ENCODE measurements around the gene TOR2A.

Gene TOR2A

DNA sequence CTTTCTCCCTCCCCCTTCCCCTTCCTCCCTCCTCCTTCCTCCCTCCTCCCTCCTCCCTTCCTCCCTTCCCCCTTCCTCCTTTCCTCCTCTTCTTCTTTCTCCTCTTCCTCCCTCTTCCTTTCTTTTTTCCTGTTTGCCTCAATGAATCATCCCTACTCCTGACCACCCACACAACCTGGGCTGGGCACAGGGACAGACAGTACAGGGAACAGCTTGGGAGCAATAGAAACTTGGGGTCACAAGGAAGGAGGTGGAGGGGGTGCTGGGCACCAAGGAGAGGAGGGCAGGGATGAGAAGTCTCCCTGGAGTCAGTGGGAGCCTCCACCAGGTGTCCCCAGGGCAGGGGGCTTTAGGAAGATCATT, 14.2 kb downstream of the TOR2A start:
- DNase-seq, result no peak

DNA sequence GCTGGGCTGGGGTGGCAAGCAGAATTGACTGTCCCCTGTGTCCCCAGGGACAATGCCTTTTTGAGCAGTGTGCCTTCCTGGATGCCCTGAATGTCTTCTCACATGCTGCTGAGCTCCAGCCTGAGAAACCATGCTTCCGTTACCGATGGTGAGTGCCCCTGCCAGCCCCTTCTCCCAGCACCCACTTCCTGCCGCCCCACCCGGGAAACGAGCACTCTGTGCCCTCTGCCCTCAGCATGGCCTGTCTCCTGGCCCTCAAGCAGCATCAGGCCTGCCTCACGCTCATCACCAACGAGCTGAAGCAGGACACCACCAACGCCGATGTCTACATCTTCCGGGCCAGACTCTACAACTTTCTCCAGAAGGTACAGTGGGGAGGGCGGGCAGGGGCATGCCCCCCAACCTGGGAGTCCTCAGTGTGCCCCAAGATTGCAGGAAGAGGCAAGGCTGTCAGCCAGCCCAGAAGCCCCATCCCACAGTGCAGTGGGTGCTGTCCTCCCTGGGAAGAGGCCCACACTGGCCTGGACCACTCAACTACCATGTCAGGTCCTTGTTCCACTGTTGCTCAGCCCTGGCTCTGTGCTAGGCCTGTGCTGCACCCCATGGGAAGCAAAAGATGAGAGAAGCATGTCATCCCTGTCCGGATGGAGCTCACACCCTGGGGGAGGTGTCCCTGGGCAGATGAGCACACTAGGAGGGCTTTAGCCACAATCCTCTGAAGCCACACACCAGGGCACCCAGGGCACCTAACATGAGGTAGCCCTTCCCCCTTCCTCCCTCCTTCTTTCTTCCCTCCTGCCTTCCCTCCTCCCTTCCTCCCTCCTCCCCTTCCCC, 14.8 kb downstream of the TOR2A start:
- DNase-seq, result peak in 1 of 56 donors; percentile 29

- peak in 4 of 56 donors; percentile 6 to 36 (median 24) for DNase-seq
Measured at GRCh38 chr9:127717766-127718165, 17.3 kb downstream of the TOR2A start.

DNA sequence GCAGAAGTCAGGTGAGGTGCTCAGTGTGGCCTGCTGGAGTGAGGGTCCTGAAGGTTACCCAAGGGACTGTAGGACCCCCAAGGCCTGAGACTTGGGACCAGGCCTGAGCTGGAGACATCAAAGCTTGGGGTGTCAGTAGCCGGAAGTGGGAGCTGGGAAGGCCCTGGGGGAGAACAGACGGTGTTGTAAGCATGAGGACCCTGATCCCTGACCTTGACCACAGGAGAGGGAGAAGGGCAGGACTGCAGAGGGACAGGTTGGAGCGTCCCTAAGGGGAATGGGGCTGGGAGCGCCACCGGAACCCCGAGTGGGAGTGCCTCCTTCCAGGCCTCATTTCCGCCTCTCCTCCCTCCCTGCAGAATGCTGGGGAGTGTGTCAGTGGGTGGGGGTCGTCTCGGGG, 18.7 kb downstream of the TOR2A start:
- DNase-seq, result no peak

DNA sequence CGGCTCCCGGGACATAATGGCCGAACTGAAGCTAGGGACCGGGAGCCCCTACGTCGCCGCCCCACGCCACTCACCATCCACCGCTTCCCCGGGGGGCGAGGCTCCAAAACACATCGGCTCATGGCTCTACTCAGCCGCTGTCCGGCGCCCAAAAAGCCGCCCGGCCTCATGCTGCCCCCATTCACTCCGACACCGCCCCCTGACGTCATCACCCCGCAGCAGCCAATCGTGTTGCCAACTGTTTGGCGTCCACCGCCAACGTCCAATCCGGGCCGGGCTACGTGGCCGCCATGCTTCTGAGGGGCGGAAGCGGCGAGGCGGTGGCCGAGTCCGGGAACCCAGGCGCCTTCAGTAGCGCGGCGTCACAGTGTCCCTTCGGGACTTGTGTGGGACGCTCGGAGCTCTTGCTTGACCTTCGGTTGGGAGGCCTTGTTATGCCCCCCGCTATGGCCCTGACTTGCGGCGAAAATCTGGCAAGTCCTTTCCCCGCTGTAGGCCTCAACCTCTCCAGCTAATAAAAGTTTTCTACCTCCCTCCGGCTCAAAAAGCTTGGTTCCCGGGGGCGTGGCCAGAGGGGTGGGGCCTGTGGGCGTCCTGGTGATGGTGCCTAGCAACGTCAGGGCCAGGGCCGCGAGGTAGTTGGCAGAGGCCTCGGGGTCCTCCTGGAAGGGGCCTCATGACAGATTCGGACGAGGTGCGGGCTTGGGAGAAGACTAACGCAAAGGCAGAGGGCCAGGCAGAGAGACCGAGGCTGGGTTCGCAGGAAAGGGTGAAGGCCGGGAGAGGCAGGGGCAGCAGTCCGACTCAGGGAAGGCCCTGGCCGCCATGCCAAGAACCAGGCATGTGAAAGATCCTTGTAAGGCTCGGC, 19.4 kb downstream of the TOR2A start, which contains the start of the genes PTRH1 and TTC16:
Gene PTRH1, minus strand, starts transcription at position 194 of the 868 bp plus-strand sequence. Its CDS starts 24 bp downstream, at position 170.
Gene TTC16, plus strand, starts transcription at position 610 of the 868 bp plus-strand sequence. Its CDS starts 67 bp downstream, at position 677.
- peak; percentile 52 to 98 (median 94) for DNase-seq

DNA sequence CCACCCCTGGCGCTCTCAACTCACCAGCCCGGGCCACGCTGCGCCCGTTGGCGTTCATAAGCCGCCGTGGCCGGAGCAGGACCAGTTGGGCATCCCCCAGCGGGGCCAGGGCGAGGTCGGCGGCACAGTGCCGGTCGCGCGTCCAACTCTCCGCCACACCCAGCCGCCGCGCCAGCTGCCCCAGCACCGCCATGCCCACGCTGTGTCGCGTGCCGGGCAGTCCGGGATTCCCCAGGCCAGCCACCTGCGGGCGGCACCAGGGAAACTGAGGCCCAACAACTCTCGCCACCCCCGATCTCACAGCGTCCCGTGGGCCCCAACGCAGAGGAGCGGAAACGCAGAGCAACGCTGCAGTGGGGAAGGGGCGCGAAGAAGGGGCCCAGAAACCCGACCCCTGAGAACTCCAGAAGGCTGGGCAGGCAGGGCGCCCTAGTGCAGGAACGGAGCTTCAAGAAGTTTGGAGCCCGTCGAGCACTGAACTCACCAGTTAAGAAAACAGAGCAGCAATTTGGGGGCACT, 20.1 kb downstream of the TOR2A start:
- peak in 1 of 56 donors; percentile 26 for DNase-seq

- DNase-seq, result no peak
Measured at GRCh38 chr9:127714020-127714750, 20.9 kb downstream of the TOR2A start.

- DNase-seq, result no peak
Measured at GRCh38 chr9:127712867-127713266, 22.2 kb downstream of the TOR2A start.

- no peak for DNase-seq
Measured at GRCh38 chr9:127712371-127712770, 22.7 kb downstream of the TOR2A start.

GRCh38 chr9:127711831-127712274, 23.2 kb downstream of the TOR2A start:
- DNase-seq, result no peak

DNA sequence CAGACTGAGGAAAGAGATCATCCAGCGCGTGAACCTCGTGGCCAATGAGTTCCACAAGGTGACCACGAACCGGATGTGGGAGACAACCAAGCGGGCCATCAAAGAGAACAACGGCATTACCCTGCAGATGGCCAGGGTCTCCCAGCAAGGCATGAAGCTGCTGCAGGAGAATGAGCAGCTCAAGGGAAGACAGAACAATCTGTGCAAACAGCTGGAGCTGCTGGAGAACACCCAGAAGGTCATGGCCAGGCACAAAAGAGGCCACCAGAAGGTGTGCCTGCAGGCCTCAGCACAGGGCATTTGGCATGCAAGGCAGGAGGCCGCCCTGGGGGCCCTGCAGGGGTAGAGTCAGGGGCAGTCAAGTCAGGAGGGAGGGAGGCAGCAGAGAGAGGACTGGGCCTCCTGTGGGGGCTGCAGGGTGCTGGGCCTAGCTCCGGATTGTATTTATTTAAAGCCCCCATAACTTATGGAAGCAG, 23.8 kb downstream of the TOR2A start:
- DNase-seq, result no peak

DNA sequence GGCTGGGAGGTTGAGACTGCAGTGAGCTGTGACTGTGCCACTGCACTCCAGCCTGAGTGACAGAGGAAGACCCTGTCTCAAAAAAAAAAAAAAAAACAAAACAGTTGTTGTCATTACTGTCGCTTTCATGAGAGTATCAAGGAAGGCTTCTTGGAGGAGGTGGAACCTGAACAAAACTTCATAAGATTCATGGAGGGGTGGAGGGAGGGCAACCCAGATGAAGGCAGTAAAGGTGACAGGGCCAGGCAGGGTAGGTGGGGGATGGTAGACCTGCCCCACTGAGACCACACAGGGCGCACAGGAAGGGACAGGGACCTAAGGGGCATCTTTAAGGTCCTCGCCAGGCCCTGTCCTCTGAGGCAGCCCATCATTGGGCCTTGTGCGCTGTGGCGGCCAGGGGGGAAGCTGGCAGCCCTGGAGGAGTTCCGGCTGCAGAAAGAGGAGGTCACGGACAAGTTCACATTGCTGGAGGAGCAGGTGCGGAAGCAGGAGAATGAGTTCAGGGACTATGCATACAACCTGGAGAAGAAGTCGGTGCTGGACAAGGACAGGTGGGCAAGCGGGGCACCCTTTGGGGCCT, 24.8 kb downstream of the TOR2A start:
- no peak for DNase-seq

GRCh38 chr9:127708952-127709587, 26.0 kb downstream of the TOR2A start:
- DNase-seq, result no peak

DNA sequence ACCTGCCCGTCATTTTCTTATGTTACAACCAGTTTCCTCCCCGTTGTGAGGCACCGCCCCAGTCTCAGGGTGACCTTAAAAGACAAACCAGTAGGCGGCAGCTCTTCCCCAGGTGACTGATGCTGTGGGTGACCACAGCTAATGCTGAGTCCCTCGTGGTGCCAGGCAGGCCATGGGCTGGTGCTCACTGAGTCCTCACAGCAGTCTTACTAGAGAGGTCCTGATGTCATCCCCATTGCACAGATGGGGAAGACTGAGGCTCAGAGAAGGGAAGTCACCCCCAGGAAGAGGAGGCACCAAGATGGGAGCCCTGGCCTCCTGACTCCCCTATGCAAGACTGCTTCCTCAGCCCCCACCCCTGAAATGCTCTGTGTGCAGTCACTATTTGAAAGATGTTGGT, 27.3 kb downstream of the TOR2A start:
- no peak for DNase-seq

GRCh38 chr9:127706836-127707241, 28.3 kb downstream of the TOR2A start, which contains the start of gene CFAP157:
Gene CFAP157, plus strand, starts transcription at chr9:127706988. Its CDS starts 44 bp downstream, at chr9:127707032.
- DNase-seq, result no peak

DNA sequence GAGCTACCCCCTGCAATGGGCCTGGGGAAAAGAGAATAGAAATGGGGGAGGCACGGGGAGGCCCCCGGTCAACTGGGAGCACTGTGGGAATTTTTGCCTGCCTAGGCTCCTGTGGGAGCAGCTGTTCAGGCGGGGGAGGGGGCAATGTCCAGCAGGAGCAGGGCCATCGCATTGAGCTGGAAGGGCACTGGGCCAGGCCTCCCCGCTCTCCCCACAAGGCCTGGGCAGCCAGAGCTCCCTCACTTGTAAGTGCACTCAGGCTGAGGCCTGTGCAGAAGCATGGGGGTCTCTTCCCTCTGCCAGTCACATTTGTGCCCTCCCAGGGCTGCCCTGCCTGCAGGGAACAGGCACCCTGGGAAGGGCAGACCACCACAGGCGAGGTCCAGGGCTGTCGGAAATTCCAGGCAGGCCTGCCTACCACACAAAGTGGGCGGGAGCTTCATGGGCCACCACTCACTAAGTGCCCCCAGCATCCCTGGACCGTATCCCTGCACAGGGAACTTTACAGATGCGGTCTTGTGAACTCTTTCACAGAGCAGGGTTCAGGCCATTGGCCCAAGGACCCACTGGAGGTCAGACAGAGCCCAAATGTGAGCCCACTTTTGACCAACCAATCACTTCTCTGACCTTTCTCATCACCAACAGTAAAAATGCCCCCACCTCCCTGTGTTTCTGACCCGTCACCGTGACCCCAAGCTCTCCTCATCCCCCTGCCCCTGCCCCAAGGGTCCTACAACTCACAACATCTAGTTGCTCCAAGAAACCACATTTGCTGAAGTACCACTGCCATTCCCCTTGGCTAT, 29.3 kb downstream of the TOR2A start:
- DNase-seq, result no peak

DNA sequence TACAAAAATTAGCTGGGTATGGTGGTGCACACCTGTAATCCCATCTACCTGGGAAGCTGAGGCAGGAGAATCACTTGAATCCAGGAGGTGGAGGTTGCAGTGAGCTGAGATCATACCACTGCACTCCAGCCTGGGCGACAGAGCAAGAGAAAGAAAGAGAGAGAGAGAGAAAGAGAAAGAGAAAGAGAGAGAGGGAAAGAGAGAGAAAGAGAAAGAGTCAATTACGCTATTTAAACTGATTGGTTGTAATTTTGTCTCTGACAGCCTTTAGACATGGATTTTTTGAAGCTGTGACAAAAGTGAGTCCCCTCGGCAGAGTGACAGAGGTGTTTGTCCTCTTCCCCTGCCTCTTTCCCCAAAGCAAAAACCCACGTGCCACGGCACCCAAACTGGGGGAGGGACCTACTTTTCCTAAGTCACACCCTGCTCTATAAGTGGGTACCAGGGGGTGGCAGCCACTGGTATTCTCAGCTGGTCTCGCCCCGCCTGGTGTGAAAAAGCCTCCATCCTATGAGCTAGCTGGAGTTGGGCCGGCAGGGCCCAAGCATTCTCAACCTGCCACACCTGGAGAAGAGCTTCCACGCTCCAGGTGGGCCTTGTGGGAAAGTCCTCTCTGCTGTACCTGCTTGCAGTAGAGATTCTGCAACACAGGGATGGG, 31.7 kb downstream of the TOR2A start:
- DNase-seq, result no peak

- no peak for DNase-seq
Measured at GRCh38 chr9:127700594-127701255, 34.4 kb downstream of the TOR2A start.
